ENCODE results near the gene SMIM43.

- TF ChIP-seq CTCF (IDR thresholded peaks at IDR 0.05): no peak
- no peak for TF ChIP-seq ZFX (IDR thresholded peaks at IDR 0.05; ENCODE audit: borderline replicate concordance)
Observed at GRCh38 chr4:121796283-121796682, 31.3 kb upstream of the SMIM43 start.
